Fibroblast of mammary gland (primary cell): Measurements from ENCODE around the gene TMEM183A.

ENCODE experiments used
- DNase-seq: peaks from one replicate; pipeline ENCODE4 v3.0.0-alpha.2; 2010; ENCODE audit warnings: low read depth
- H3K4me3 ChIP-seq: 2 replicates; pipeline ENCODE4 v1.5.1; 2011; ENCODE audit warnings: low read depth, mild to moderate bottlenecking, low read length, moderate library complexity; ENCODE audit not compliant: control insufficient read depth
- CTCF ChIP-seq: conservative IDR thresholded peaks from 2 replicates; pipeline ENCODE4 v1.5.1; 2011; ENCODE audit warnings: low read depth, low read length, inconsistent platforms; ENCODE audit not compliant: control insufficient read depth, insufficient read depth

The TMEM183A gene

GRCh38 chr1:203040513-203041275 lies 33.5 kb downstream of the TMEM183A start:
- no peak overlapping the region for H3K4me3 ChIP-seq
- TF ChIP-seq CTCF: no peak
- no peak for DNase-seq

- no peak for TF ChIP-seq CTCF
- no peak overlapping the region for H3K4me3 ChIP-seq
- no peak for DNase-seq
Observed at GRCh38 chr1:203041351-203041932, 34.3 kb downstream of the TMEM183A start.

GRCh38 chr1:203043830-203044545 lies 36.8 kb downstream of the TMEM183A start:
- DNase-seq: no peak
- TF ChIP-seq CTCF: no peak
- H3K4me3 ChIP-seq: no peak overlapping the region

- TF ChIP-seq CTCF: no peak
- no peak overlapping the region for H3K4me3 ChIP-seq
- no peak for DNase-seq
Observed at GRCh38 chr1:203044546-203045250, 37.5 kb downstream of the TMEM183A start.

- TF ChIP-seq CTCF: no peak
Observed at GRCh38 chr1:203045336-203045735, 38.2 kb downstream of the TMEM183A start.

GRCh38 chr1:203045821-203046594 lies 38.8 kb downstream of the TMEM183A start:
- no peak overlapping the region for H3K4me3 ChIP-seq
- peak; percentile 44 for DNase-seq
- TF ChIP-seq CTCF: no peak

More at GRCh38 chr1:203045336-203045735, 38.2 kb downstream of the TMEM183A start:
- DNase-seq: no peak
- no peak overlapping the region for H3K4me3 ChIP-seq
